Stimulated activated naive CD4-positive, alpha-beta T cell treated with Interleukin-2 at 50 U/mL for 16 hours (primary cell): ENCODE measurements around the gene GGCX.
"Not testable (repeated sequence)": the region's sequence is repeated elsewhere in the genome, so short reads cannot be mapped to it uniquely, and the experiment has no call there.

Experiments used
- DNase-seq: peaks from one replicate; lab custom pipeline; 2025; lab: John Stamatoyannopoulos, UW

Gene GGCX

GRCh38 chr2:85575739-85576138 is 14.4 kb upstream of the GGCX start:
- DNase-seq = no peak

- DNase-seq = no peak
These were observed 5.0 kb upstream of the GGCX start for GRCh38 chr2:85566265-85566664.

- DNase-seq = no peak
These were observed 2.9 kb upstream of the GGCX start for GRCh38 chr2:85564144-85564563.

GRCh38 chr2:85560812-85561279 is 447 bp downstream of the GGCX start:
- no peak for DNase-seq

- not testable (repeated sequence) for DNase-seq
These were observed 928 bp downstream of the GGCX start for GRCh38 chr2:85560403-85560726.

GRCh38 chr2:85558160-85558559 is 3.1 kb downstream of the GGCX start:
- no peak for DNase-seq

GRCh38 chr2:85557130-85557529 is 4.2 kb downstream of the GGCX start:
- no peak for DNase-seq

GRCh38 chr2:85554980-85555612 is 6.2 kb downstream of the GGCX start:
- no peak for DNase-seq

- no peak for DNase-seq
These were observed 8.1 kb downstream of the GGCX start for GRCh38 chr2:85553184-85553583.

GRCh38 chr2:85551698-85552678 is 9.3 kb downstream of the GGCX start:
- peak; percentile 81 for DNase-seq

- DNase-seq = no peak
These were observed 10.8 kb downstream of the GGCX start for GRCh38 chr2:85550486-85550885.

GRCh38 chr2:85549826-85550225 is 11.5 kb downstream of the GGCX start:
- no peak for DNase-seq

GRCh38 chr2:85549095-85549494 is 12.2 kb downstream of the GGCX start:
- no peak for DNase-seq

- no peak for DNase-seq
These were observed 12.7 kb downstream of the GGCX start for GRCh38 chr2:85548608-85548900.

GRCh38 chr2:85547859-85548607 is 13.3 kb downstream of the GGCX start:
- DNase-seq = no peak

- no peak for DNase-seq
These were observed 14.0 kb downstream of the GGCX start for GRCh38 chr2:85547089-85547858.

- DNase-seq = no peak
These were observed 15.5 kb downstream of the GGCX start for GRCh38 chr2:85545780-85546240.

GRCh38 chr2:85544915-85545779 is 16.1 kb downstream of the GGCX start:
- not testable (repeated sequence) for DNase-seq

GRCh38 chr2:85544254-85544691 is 17.0 kb downstream of the GGCX start:
- not testable (repeated sequence) for DNase-seq

GRCh38 chr2:85542777-85543176 is 18.5 kb downstream of the GGCX start:
- DNase-seq = no peak
